ENCODE data around the gene RTP5. TPM values are rescaled to one million over a fixed set of nuclear protein-coding genes. Genes with fewer than 3 reads are reported as not detected.

The RTP5 gene
- total RNA-seq, 1 donor from 2014 or later: not detected

GRCh38 chr2:241843321-241844065 lies 26.0 kb upstream of the RTP5 start:
- no peak for DNase-seq (ENCODE audit: low spot score)

- peak; percentile 92 for DNase-seq (ENCODE audit: low spot score)
These were observed 25.3 kb upstream of the RTP5 start for GRCh38 chr2:241844066-241844728.

GRCh38 chr2:241844831-241845578 lies 24.5 kb upstream of the RTP5 start:
- DNase-seq (ENCODE audit: low spot score): peak; percentile 72

GRCh38 chr2:241846406-241846805 lies 23.1 kb upstream of the RTP5 start:
- DNase-seq (ENCODE audit: low spot score): peak; percentile 82

GRCh38 chr2:241848761-241849615 lies 20.5 kb upstream of the RTP5 start:
- peak; percentile 84 for DNase-seq (ENCODE audit: low spot score)

- DNase-seq (ENCODE audit: low spot score): peak; percentile 57
These were observed 19.6 kb upstream of the RTP5 start for GRCh38 chr2:241849616-241850543.

- DNase-seq (ENCODE audit: low spot score): peak; percentile 81
These were observed 18.8 kb upstream of the RTP5 start for GRCh38 chr2:241850544-241851324.

GRCh38 chr2:241851325-241852115 lies 18.0 kb upstream of the RTP5 start:
- DNase-seq (ENCODE audit: low spot score): peak; percentile 79

- peak; percentile 86 for DNase-seq (ENCODE audit: low spot score)
These were observed 17.2 kb upstream of the RTP5 start for GRCh38 chr2:241852116-241852980.

GRCh38 chr2:241852981-241853631 lies 16.4 kb upstream of the RTP5 start:
- DNase-seq (ENCODE audit: low spot score): peak; percentile 85

GRCh38 chr2:241853651-241854341 lies 15.7 kb upstream of the RTP5 start:
- peak; percentile 87 for DNase-seq (ENCODE audit: low spot score)

- peak; percentile 78 for DNase-seq (ENCODE audit: low spot score)
These were observed 14.9 kb upstream of the RTP5 start for GRCh38 chr2:241854342-241855244.

GRCh38 chr2:241855245-241855887 lies 14.2 kb upstream of the RTP5 start:
- no peak for DNase-seq (ENCODE audit: low spot score)

GRCh38 chr2:241855888-241856422 lies 13.6 kb upstream of the RTP5 start:
- DNase-seq (ENCODE audit: low spot score): no peak

All from mesenteric fat pad (tissue), 1 donor.